IMR-90 (cell line): ENCODE data around the gene EPB41L1. TPM values are rescaled to one million over a fixed set of nuclear protein-coding genes. Genes with fewer than 3 reads are reported as not detected.

ENCODE experiments used
- ATAC-seq: fragments of 200-7000 bp; cut with Tn5 transposase; 2 replicates; pipeline ENCODE4 v1.9.1; 2020; ENCODE audit warnings: low read depth, mild to moderate bottlenecking, moderate library complexity
- BruUV-seq: library from RNA; stranded (reverse); fragments of 400-500 nt; replicated peaks from 2 replicates; lab custom pipeline; 2021; lab: Mats Ljungman, UMichigan
- CTCF ChIA-PET: fragments of 300-600 bp; formaldehyde crosslinking; extraction: SDS; loops from one replicate; lab custom pipeline; 2021; ENCODE audit warnings: antibody characterized with exemption; lab: Yijun Ruan, JAX
- POLR2A ChIA-PET: fragments of 300-600 bp; sonication (Branson Sonifier 250); formaldehyde crosslinking; loops from one replicate; lab custom pipeline; 2022; ENCODE audit warnings: antibody characterized with exemption; ENCODE audit not compliant: unreplicated experiment; lab: Charles Lee
- DNase-seq: peaks from one replicate; pipeline ENCODE4 v3.0.0; 2013
- H2AFZ ChIP-seq: replicated peaks from 2 replicates; pipeline ENCODE3; 2013; ENCODE audit warnings: low read length, mild to moderate bottlenecking; ENCODE audit not compliant: poor library complexity
- H2AK5ac ChIP-seq: 2 replicates; pipeline ENCODE4 v1.6.1; 2013; ENCODE audit warnings: low read depth, low read length, inconsistent platforms
- H2AK9ac ChIP-seq: replicated peaks from 2 replicates; pipeline ENCODE3; 2013; ENCODE audit warnings: mild to moderate bottlenecking, low read depth, low read length, moderate library complexity; ENCODE audit not compliant: poor library complexity
- H2BK120ac ChIP-seq: 2 replicates; pipeline ENCODE4 v1.6.1; 2013; ENCODE audit warnings: low read depth, low read length, inconsistent platforms
- H2BK15ac ChIP-seq: 3 replicates; pipeline ENCODE4 v1.6.1; 2013; ENCODE audit warnings: low read depth, low read length, inconsistent platforms
- H2BK20ac ChIP-seq: 2 replicates; pipeline ENCODE4 v1.6.1; 2013; ENCODE audit warnings: low read depth, mild to moderate bottlenecking, inconsistent platforms, low read length, moderate library complexity
- H2BK5ac ChIP-seq: 2 replicates; pipeline ENCODE4 v1.6.1; 2013; ENCODE audit warnings: mild to moderate bottlenecking, low read depth, low read length, inconsistent platforms; ENCODE audit not compliant: poor library complexity, severe bottlenecking
- H3K14ac ChIP-seq: replicated peaks from 2 replicates; pipeline ENCODE4 v1.6.1; 2013; ENCODE audit warnings: low read depth, low read length, inconsistent platforms
- H3K18ac ChIP-seq: 2 replicates; pipeline ENCODE4 v1.6.1; 2013; ENCODE audit warnings: low read depth, low read length, control low read depth
- H3K23ac ChIP-seq: 2 replicates; pipeline ENCODE4 v1.6.1; 2013; ENCODE audit warnings: low read depth, low read length, inconsistent platforms
- H3K27ac ChIP-seq: 2 replicates; pipeline ENCODE4 v1.5.1; 2013; ENCODE audit warnings: mild to moderate bottlenecking, control low read depth, low read length; ENCODE audit not compliant: insufficient read depth
- H3K27me3 ChIP-seq: 2 replicates; pipeline ENCODE4 v1.6.1; 2013; ENCODE audit warnings: low read length; ENCODE audit not compliant: control insufficient read depth, insufficient read depth
- H3K36me3 ChIP-seq: 2 replicates; pipeline ENCODE4 v1.6.1; 2013; ENCODE audit warnings: low read length, mixed read lengths; ENCODE audit not compliant: control insufficient read depth, insufficient read depth
- H3K4ac ChIP-seq: 2 replicates; pipeline ENCODE4 v1.6.1; 2013; ENCODE audit warnings: low read depth, low read length, inconsistent platforms
- H3K4me1 ChIP-seq: 2 replicates; pipeline ENCODE4 v1.6.1; 2013; ENCODE audit warnings: low read length, mixed read lengths; ENCODE audit not compliant: control insufficient read depth, insufficient read depth
- H3K4me2 ChIP-seq: 2 replicates; pipeline ENCODE4 v1.6.1; 2013; ENCODE audit warnings: low read depth, mild to moderate bottlenecking, control low read depth, low read length, moderate library complexity
- H3K4me3 ChIP-seq: 2 replicates; pipeline ENCODE4 v1.5.1; 2013; ENCODE audit warnings: low read depth, mild to moderate bottlenecking, control low read depth, low read length, moderate library complexity; ENCODE audit not compliant: insufficient read depth
- H3K56ac ChIP-seq: 2 replicates; pipeline ENCODE4 v1.6.1; 2013; ENCODE audit warnings: low read length, inconsistent platforms; ENCODE audit not compliant: insufficient read depth; ENCODE audit errors: extremely low read depth
- H3K79me1 ChIP-seq, 2 experiments: 2 replicates each; pipeline ENCODE4 v1.6.1; 2013; ENCODE audit warnings: low read length in 2 of 2, inconsistent platforms in 1 of 2, low read depth in 1 of 2
- H3K9ac ChIP-seq: 2 replicates; pipeline ENCODE4 v1.6.1; 2013; ENCODE audit warnings: low read depth, low read length, control low read depth
- H3K9me1 ChIP-seq: 2 replicates; pipeline ENCODE4 v1.6.1; 2013; ENCODE audit warnings: low read length, inconsistent platforms; ENCODE audit not compliant: insufficient read depth
- H3K9me3 ChIP-seq: 2 replicates; pipeline ENCODE4 v1.6.1; 2013; ENCODE audit warnings: low read length; ENCODE audit not compliant: control insufficient read depth, insufficient read depth
- H4K20me1 ChIP-seq: 2 replicates; pipeline ENCODE4 v1.6.1; 2013; ENCODE audit warnings: low read length, inconsistent platforms; ENCODE audit not compliant: insufficient read depth
- H4K5ac ChIP-seq: 2 replicates; pipeline ENCODE4 v1.6.1; 2013; ENCODE audit warnings: mild to moderate bottlenecking, low read depth, low read length, control low read depth
- H4K8ac ChIP-seq, 2 experiments: 2 replicates each; pipeline ENCODE4 v1.6.1; 2013; ENCODE audit warnings: low read depth in 2 of 2, low read length in 2 of 2, control low read depth in 1 of 2, inconsistent platforms in 1 of 2
- H4K91ac ChIP-seq: 2 replicates; pipeline ENCODE4 v1.6.1; 2013; ENCODE audit warnings: low read depth, low read length, inconsistent platforms; ENCODE audit not compliant: insufficient read depth
- MAZ ChIP-seq: IDR thresholded peaks from 2 replicates; pipeline ENCODE4 v1.6.1; 2012; ENCODE audit warnings: low read depth, mild to moderate bottlenecking, low read length, improper control_type of control experiment, moderate library complexity, borderline replicate concordance
- RCOR1 ChIP-seq: IDR thresholded peaks from 2 replicates; pipeline ENCODE4 v1.6.1; 2012; ENCODE audit warnings: mild to moderate bottlenecking, low read length, improper control_type of control experiment; ENCODE audit not compliant: insufficient replicate concordance
- RFX5 ChIP-seq: IDR thresholded peaks from 2 replicates; pipeline ENCODE4 v1.8.0; 2012; ENCODE audit warnings: low read depth, mild to moderate bottlenecking, low read length, moderate library complexity
- WGBS, 2 experiments: methylation state at CpG; one replicate each; pipeline versions ENCODE4 v1.1.5 to v1.1.7; 2013; ENCODE audit warnings: missing lambda C conversion rate in 2 of 2; ENCODE audit not compliant: insufficient read length in 1 of 2; ENCODE audit errors: extremely low coverage in 2 of 2; 5-methylcytosine and 5-hydroxymethylcytosine counted together
- dilution Hi-C: fragments of 300-500 bp; cut with HindIII; formaldehyde crosslinking; loops from one replicate; pipeline ENCODE4 v1.14.3; 2018; ENCODE audit warnings: low sequenced_read_pairs; ENCODE audit not compliant: unreplicated experiment
- in situ Hi-C: fragments of 300-500 bp; cut with MboI; formaldehyde crosslinking; loops from 3 replicates; pipeline ENCODE4 v1.14.3; 2019; ENCODE audit warnings: low sequenced_read_pairs, inconsistent platforms, mixed read lengths
- intact Hi-C: fragments of 100-400 bp; cut with micrococcal nuclease; formaldehyde crosslinking; loops from 2 replicates; pipeline ENCODE4 v1.10.0; 2022
- polyA plus RNA-seq, 3 experiments: library from polyadenylated mRNA; depleted of rRNA; stranded (reverse); fragments of >200 nt; gene quantifications; 2 replicates each; pipeline ENCODE4 v1.2.3, GENCODE V29; 2012; ENCODE audit warnings: low replicate concordance in 1 of 3
- total RNA-seq: library from RNA; depleted of rRNA; stranded (reverse); fragments of >200 nt; gene quantifications from 2 replicates; pipeline ENCODE4 v1.2.3, GENCODE V29; 2012

The EPB41L1 gene
- total and polyA plus RNA-seq, 2 of the 4 experiments (the other 2 are of a cell fraction) = 12.5 to 33.7 TPM

- Histone ChIP-seq H2BK5ac (no peak overlapping the region), H2BK15ac (no peak overlapping the region), H4K5ac (no peak overlapping the region), H2AFZ (no peak overlapping the region), H4K8ac (no peak overlapping the region), H3K9me1 (peaks cover 4% of the 10 kb centered on the region; the same call in 1 of the 2 replicates), H3K4me1 (peaks cover 10% of the 10 kb centered on the region), H3K27ac (no peak overlapping the region), H3K36me3 (no peaks in the 10 kb centered on the region), H3K4me2 (no peak overlapping the region), H3K79me1 (no peaks in the 10 kb centered on the region), H2AK9ac (no peak overlapping the region), H2BK120ac (no peak overlapping the region), H3K56ac (no peak overlapping the region), H4K91ac (no peak overlapping the region), H2BK20ac (no peak overlapping the region), H3K9ac (no peak overlapping the region), H3K18ac (no peak overlapping the region), H3K4ac (no peak overlapping the region), H4K20me1 (no peaks in the 10 kb centered on the region; the same call in 1 of the 2 replicates), H3K23ac (no peak overlapping the region), H3K27me3 (no peaks in the 10 kb centered on the region), H3K4me3 (no peak overlapping the region), H2AK5ac (no peak overlapping the region; the same call in 1 of the 2 replicates), H3K9me3 (no peaks in the 10 kb centered on the region), H3K14ac (no peak overlapping the region)
- intact Hi-C loops = no loop called here
- CTCF ChIA-PET = no interaction called here
- in situ Hi-C loops = loop anchor here (25.0 kb wide), 1 partner anchor 371 kb away; the partner anchor contains the start of gene PHF20
- no CpG with 5 or more reads among the region's 5 CpGs for WGBS, 2 experiments
- ATAC-seq (no peak), DNase-seq (no peak)
- no TSS peak for BruUV-seq
- dilution Hi-C loops = no loop called here
- no peak for TF ChIP-seq RFX5
- TF ChIP-seq MAZ = no peak
- TF ChIP-seq RCOR1 = no peak
- POLR2A ChIA-PET = no interaction called here
Observed at GRCh38 chr20:36132802-36133211, 21.7 kb upstream of the EPB41L1 start.
